ENCODE results near the gene CD99L2.

CD99L2 gene

DNA sequence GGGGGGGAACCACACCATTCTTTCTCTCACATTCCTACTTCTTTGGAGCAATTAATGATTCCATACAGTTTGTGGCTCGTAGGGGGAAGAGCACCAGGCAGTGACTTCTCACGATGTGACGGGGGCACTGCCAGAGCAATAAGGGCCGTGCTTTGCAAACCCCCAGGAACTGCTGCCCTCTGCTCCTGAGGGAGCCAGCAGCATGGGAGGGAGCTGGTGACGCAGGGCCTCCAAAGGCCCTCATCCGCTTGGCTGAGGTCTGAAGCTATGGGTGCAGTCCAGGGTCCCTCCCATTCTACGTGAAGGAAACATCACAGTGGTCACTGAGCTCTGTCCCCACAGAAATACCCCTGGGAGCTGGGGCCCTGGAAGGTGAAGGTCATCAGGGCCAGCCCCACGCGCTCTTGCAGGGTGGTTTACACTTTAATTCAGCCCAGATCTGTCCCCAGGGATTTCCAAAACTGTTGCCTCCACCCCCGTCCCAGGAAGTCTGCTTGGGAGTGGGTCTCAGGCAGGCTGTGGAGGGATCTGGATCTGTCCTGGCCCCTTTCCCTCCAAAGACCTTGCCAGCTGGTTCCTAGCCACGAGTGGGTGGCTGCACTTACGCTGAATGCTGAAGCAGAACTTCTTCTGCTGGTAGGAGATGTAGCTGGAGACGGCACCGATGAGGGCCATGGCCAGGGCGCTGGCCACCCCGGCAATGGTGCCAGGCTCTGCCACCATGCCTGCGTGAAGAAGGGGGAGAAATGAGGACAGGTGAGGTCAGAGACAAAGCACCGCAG lies 122.7 kb downstream of the CD99L2 start:
- no peak for DNase-seq

DNA sequence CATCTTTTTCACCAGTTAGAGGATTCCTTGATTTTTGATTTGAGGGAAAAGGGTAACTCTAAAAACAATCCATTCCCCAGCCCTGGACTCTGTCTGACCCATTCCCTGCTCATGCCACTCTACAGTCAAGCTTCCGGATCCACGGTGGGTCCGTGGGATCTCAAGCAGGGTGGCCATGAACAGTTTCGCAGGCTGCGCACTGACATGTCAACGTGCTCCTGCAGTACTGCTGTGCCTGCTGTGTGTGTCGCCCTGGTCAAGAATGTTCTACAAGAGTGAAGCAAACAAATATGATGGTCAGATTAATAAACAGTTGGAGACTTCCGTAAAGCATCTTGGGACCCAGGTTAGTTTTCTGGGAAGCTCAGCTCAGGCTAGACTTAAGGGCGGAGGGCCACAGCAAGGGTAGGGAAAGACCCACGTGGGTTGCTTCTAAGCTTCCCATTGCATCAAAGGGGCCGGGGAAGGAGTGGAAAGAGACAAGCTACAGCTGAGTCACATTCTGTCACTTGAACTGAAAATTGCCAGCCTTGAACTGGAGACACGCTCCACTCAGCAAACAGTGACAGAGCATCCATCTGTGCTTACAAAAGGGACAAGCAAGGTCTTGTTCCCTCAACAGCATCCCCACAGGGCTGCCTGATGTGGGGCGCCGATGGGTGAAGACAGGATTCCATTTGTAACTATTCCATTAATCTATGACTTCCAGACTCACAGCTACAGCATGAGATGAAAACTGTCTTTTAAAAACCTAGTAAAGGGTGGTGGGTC lies 123.5 kb downstream of the CD99L2 start:
- no peak for DNase-seq

DNA sequence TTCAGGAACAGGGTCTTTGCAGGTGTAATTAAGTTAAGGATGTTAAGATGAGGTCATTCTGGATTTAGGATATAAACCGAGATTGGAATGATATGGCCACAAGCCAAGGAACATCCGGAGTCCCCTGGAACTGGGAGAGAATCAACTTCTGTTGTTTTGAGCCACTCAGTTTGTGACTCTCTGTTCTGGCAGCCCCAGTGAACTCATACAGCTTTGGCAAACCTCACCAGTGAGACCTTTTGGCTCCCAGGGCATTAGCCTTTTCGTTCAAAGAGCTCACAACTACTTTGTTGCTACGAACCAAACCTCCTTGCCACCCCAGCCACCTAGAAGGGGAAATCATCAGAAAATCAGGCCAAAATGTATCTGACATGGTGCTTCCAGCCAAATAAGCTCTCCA lies 124.8 kb downstream of the CD99L2 start:
- DNase-seq: no peak

DNA sequence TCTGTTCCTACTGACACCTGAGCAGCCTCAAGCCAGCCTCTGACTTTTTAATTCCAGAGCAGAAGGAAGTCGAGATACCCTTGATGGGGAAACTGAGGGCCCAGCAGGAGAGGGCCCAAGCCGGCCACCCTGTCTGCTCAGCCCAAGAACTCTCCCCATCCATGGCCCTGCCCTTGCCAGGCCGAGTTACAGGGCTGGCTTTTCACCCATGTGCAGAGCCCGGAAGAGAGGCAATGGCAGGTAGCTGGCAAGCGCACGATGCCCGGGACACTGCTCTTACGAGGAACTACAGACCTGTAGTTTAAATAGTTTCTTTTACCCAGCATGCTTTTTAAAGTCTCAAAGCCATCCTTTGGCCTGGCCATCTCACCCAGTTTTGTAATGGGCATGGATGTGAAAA lies 125.4 kb downstream of the CD99L2 start:
- DNase-seq: no peak

DNA sequence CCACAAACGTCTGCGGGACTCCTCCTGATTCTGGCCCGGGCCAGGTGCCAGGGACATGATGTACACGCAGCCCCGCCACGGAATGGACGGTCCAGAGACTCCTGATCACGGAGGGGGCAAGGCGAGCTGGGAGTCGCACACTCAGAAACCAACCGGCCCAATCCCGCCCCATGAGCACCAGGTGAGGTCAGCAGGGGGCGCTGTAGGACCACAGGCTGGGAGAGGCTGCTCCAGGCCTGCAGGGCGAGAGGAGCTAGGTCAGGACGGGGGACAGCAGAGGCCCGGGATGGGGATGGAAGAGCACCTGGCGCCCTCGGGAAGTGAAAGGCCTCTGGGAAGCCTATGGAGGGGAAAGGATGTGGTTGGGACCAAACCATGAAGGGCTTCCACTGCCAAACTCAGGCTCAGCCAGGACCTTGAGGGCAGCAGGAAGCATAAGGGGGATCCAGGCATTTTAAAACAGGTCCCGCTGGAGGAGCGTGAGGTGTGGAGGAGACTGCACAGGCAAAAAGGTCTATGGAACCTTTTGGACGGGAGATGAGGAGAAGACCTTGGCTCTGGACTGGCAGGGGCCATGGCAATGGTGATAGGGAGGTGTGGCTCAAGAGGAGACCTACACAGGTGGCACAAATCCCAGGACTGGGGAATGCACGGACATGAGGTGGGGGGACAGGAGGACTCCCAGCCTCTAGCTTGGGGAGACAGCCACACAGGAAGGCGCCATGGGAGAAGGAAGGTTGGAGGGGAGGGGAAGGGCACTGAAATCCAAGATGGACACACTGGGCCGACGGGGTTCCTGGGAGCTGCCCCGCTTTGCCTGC lies 126.1 kb downstream of the CD99L2 start:
- no peak for DNase-seq

DNA sequence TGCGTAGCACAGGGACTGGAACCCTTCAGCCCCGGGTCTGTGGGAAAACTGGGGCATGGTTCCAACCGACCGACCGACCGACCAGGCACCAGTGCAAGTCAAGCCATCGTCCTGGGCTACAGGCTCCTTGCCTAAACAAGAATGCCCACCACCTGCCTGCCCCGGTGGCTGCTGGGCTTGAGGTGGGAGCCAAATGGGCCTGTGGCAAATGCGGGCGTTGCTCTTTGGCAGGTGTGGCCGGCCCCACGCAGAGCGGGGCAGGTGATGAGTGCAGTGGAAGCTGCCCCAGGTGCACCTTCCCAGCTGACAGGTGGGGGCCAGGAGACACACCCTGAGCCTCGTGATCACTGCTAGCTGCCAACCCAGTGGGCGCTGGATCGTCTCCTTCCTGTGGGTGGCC lies 127.4 kb downstream of the CD99L2 start:
- no peak for DNase-seq

DNA sequence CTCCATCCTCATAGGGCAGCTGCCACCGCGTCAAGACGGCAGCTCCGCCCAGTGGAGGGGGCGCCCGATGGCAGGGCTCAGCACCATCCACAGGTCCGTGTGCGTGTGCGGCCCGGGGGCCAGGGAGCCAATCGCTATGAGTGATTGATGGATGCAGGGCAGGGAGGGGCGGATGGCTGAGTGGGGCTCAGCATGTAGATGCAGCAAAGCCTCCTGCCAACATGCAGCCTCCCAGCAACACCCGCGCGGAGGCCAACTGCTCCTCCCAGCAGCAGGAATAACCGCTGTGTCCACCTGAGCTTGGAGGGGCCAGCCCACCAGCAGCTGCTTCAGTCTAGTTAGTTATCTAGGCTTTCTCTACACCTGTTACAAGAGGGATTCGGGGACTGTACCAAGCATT lies 127.8 kb downstream of the CD99L2 start:
- DNase-seq: no peak

DNA sequence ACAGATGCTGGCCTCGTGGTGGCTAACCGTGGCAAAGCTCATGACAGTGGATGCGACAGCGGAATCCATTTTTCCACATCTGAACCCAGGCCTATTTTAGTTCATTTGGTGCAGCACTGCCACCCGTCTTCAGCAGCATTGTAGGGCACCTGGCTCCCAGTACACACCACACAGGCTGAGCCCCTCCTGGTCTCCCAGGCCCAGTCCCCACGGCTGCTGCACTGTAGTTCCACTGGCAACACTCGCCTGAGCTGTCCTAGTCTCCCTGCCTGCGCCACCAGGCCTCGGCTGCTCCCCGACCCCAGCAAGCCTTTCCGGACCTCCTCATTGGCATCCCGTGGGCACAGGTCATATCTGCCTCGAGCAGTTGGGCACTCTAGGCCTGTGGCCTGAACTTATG lies 129.1 kb downstream of the CD99L2 start:
- DNase-seq: no peak

DNA sequence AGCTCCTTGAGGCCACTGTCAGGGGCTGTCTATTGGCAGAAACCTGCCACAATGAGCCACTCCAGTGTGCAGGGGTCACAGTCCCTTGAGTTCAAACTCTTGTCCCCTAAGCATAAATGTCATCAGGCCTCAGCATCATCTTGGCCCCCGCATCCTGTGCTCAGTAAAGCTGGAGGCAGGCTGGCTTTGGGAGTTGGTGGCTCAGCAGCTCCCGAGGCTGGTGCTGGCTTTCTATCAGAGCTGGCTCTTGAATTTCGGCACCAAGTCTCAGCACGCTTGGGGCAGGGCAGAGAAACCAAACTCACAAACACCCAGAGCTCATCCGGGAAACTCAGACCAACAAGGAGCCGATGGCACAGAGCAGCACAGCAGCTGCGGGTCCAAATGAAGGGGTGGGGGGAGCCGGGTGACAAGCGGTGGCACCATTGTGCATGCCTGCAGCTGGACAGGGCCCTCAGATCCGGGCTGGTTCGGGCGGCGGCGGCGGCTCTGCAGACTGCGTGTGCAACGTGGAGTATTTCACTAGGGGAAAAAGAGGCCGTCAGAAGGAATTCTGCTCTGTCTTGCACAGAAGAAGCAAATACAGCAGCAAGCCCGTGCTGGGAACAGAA lies 129.8 kb downstream of the CD99L2 start:
- no peak for DNase-seq

DNA sequence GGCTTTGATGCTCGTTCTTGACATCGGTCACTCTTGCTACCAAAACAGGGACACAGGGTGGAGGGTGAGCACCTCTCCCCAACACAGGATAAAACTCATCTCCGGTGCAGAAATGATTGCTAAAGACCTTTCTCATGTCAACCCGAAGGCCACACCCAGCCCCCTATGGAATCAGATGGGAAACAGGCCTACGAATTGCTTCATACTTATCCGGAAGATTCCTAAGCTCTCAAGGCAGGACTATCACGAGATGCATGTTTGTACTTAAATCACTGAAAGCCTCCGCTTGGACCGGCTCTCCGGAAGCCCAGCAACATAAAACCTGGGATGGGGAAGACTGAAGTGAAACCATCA lies 130.4 kb downstream of the CD99L2 start:
- no peak for DNase-seq

DNA sequence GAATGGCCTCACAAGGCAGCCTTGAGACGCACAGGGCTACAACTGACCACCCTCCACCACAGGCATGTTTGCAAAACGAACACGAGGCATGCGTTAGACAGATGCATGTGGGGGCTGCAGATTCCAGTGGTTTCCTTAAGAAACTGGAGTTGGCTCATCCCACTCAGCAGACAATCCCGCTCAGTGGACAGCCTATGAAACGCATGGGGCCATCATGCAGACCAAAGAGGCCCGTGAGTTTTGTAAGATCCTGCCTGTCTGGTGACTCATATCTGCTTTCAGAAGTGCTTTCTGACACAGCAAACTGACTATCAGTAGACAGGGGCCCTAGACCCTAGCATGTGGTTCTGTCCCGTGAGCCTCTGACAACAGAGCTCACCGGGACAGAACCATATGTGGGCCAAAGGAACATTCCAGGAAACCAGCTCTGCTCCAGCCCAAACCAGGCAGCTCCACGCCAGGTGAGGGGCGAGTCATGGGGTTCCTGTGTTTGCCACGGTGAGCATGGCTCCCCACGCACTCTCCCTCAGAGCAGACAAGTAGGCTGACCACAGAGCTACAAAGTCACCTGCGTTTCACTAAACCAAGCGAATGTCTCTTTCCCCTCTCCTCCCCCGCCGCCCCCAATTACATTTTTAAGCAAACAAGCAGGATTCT lies 130.9 kb downstream of the CD99L2 start:
- no peak for DNase-seq

DNA sequence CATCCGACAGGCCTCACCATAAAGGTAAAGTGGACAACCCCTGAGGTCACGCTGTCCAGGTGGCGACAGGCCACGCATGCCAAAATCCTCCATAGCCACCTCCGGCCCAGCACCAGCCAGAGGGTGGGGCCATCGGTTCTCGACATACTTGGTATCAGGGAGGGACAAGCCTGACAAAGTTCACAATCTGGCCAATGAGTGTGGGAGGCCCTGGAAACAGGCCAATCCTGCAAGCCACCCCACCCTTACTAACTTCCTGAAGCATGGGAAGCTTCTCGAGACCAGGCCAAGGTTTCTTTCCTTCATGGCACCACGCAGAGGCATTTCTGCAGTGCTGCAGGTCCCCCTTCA lies 131.4 kb downstream of the CD99L2 start:
- no peak for DNase-seq

DNA sequence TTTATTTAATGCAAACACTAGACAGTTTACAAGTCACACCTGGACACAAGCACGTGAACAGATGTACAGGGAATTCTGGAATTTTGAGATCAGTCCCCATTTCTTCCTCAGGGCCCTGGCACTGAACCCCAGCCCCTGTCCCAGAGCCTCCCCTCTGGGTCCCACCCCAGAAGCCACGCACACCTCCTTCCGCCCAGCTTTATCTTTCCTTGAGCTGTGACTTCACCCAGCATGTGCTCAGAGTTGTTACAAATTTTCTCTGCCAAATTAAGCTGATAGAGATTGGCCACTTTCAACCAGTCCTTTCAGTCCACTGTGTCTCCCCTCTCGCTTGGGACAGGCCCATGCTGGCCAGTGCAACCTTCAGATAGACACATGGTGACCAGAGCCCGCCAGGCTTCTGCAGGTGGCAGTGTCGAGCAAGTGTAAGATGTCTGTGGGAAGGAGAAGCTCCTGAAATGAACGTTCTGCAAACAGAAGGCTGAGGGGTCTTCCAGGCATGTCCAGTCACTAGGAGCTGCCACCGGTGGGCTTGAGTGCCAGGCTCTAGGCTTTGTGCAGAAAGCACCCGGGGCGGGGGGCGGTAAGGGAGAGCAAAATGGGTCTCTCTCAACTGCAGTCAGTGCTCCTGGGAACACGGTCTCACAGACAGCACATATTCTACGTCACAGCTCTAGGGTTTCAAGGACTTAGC lies 132.0 kb downstream of the CD99L2 start:
- DNase-seq: no peak

DNA sequence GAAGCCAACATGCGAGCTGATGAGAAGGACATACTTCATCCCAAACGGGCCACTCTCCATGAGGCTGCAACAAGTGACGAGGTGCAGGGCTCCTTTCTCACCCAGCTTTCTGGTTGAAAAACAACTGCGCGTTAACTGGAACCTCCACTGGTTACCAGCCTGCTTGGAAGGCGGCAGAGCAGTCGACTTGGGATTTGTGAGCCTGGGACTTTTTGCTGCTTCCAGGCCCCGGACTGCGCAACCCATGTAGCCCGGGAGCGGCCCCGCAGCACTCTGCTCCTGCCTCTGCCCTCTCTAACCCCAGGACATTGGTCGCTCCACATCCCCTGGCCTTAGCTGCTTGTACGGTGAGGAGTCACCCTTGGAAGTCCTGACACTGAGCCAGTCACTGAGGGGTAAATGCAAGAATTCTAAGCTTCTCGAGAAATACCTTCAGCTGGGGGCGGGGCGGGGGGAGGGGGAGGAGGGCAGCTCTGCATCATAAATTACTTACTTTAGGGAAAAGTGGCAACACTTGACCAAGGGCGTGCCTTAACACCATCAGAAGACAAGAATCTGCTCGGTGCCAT lies 132.6 kb downstream of the CD99L2 start:
- no peak for DNase-seq

DNA sequence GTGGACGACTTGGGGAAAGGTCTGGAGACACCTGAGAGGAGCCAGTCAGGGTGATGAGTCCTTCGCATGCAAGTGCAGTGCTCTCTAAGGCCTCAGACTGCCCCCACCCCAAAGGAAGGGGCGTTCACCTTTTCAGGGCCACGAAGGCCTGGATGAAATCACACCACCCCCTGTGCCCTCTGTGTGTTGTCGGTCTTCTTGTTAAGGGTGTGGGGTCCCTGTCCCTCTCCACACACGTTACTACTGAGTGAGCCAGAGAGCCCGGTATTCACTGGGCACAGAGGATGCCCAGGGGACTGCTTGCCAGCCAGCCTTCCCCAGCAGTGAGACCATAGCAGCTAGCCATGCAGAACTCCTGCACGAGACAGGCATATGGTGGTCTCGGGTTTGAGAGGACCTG lies 133.2 kb downstream of the CD99L2 start:
- DNase-seq: no peak

DNA sequence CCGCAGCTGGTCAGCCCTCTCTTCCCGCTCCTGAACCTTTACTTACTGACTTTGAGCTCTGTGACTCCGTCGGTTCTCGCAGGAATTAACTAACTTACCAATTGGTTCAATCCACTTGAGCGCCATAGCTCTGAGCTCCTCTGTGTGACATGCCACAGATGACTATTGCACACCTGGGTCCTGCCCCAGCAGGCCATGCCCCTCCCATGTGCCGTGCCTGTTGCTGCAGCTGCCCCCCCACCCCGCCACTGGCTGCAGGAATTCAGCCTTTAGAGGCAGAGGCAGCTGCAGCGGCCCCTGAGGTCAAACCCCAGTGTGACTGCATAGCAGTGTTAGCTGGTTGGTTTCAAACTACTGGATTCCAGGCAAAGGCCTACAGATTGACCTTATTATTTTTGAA lies 134.7 kb downstream of the CD99L2 start:
- no peak for DNase-seq

DNA sequence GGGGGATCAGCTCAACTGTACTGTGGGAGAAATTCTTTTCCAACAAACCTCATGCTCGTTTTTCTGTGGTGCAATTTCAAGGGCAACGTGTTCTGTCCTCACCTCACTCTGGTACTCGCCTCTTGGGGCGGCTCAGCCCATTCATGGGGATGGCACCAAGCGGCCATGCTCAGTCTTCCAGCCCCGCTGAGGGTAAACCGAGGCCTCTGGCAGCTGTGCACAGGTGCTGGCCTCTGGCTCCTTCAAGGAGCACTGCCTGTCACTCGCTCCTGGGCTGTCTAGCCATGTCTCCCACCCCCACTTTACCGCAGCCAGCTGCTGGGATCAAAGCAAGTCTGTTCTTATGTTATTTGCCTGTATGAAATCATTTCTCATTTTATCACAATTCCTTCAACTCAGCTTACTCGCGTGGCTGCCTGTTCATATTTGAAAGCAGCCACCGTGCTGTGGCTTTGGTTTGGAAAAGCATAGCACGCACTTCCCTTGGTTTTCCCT lies 135.1 kb downstream of the CD99L2 start:
- no peak for DNase-seq

DNA sequence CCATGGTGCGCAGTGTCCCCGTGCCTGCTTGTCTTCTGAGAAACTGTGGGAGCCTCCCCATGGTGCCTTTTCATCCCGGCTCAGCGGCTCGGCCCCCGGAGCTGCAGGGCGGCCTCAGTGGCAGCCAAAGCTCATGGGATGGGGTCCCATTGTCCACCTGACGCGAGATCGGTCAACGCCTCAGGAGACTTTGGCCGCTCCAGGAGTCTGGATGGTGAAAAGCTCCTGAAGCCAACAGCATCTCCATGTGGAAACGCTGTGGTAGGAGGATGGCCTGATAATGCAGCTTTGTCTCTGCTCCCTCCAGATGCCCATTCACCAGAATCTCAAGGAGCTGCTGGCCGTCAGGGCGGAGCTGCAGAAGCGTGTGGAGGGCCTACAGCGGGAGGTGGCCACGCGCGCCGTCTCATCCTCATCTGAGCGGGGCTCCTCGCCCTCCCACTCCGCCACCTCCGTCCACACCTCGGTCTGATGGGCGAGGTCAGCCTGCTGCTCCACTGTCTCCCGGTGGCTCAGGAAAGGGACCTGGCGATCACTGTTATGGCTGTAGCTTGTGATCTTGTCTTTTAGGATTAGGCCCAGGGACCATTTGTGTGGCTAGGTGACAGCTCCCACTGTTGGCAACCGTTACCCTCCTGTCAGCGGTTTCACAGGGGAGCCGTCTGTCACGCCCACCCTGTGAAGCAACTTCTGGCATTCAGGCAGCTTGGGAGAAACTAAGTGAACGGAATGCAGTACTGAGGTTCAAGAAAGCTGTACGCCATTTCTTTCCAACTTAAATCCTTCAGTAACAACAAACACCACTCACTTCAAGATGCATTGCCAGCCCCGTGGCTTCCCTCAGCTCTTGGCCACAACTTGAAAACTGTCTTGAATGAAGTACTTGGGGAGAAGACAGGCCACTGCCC lies 136.0 kb downstream of the CD99L2 start:
- DNase-seq: no peak

DNA sequence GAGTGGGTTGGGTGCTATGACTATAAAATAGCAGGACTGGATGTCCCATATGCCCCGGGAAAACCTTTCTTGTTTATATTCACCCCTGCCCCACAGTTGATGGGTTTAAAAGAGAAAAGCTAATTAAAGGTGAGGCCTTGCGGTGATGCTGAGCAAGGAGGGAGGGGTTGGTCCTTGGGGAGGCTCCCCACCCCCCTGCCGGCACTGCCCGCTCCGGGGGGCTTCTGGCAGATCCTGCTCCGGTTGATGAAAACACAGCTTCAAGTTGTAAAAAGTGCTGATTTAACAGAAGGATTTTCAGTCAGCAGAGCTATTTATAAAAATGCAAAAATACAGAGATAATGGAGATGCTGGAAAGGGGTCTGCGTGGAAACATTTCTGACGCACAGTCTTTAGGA lies 136.7 kb downstream of the CD99L2 start:
- no peak for DNase-seq

DNA sequence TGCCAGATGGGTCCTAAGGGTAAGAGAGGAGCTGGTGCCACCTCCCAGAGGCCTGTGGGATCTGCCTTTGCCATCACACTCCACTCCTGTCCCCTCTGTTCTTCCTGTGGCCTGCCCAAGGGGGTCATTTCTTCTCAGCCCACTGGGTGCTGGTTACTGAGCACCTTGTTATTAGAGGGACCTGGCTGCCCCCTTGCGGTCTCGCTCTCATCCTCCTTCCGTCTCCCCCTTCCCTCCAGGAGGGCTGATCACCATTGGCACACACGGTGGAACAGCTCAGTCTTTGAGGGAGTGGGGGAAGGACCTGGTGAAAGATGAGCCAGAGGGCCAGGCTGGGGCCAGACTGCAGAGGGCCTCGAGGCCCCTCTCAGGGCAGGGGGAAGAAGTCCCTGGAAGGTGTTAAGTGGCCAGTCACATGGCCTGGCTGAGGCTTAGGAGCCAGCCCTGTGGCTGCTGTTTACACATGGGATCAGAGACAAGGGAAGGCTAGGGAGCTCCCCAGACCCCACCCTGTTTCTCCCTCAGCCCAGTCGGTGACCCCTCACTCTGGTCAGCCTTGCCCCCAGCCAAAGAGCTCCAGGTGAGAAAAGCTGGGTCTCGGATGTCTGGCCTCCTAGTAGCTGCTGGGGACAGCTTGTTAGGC lies 137.2 kb downstream of the CD99L2 start:
- no peak for DNase-seq
